NCI-H82 treated with DMSO at 0.1 percent for 48 hours (cell line): ENCODE data around the gene SLC5A6.
A peak's percentile ranks its signal among the peaks of the same experiment; 100 is the strongest.

ENCODE experiments used
- DNase-seq: peaks from one replicate; lab custom pipeline; 2025; ENCODE audit not compliant: unreplicated experiment; lab: John Stamatoyannopoulos, UW

SLC5A6 gene

GRCh38 chr2:27237341-27237945, 25.4 kb upstream of the SLC5A6 start:
- no peak for DNase-seq

- no peak for DNase-seq
Measured at GRCh38 chr2:27236626-27237025, 24.6 kb upstream of the SLC5A6 start.

- DNase-seq = no peak
Measured at GRCh38 chr2:27236136-27236535, 24.1 kb upstream of the SLC5A6 start.

- no peak for DNase-seq
Measured at GRCh38 chr2:27233341-27233740, 21.3 kb upstream of the SLC5A6 start.

GRCh38 chr2:27231921-27232320, 19.9 kb upstream of the SLC5A6 start:
- no peak for DNase-seq

GRCh38 chr2:27227501-27227900, 15.4 kb upstream of the SLC5A6 start:
- no peak for DNase-seq

GRCh38 chr2:27225526-27225925, 13.5 kb upstream of the SLC5A6 start:
- no peak for DNase-seq

- no peak for DNase-seq
Measured at GRCh38 chr2:27223416-27223815, 11.3 kb upstream of the SLC5A6 start.

- no peak for DNase-seq
Measured at GRCh38 chr2:27222407-27222806, 10.3 kb upstream of the SLC5A6 start.

- no peak for DNase-seq
Measured at GRCh38 chr2:27221166-27221565, 9.1 kb upstream of the SLC5A6 start.

GRCh38 chr2:27220091-27220490, 8.0 kb upstream of the SLC5A6 start:
- DNase-seq = no peak

GRCh38 chr2:27219091-27219490, 7.0 kb upstream of the SLC5A6 start:
- DNase-seq = no peak

GRCh38 chr2:27218614-27219013, 6.5 kb upstream of the SLC5A6 start:
- DNase-seq = no peak

GRCh38 chr2:27217173-27218121, 5.4 kb upstream of the SLC5A6 start, which contains the start of gene CAD:
CAD (plus strand) TSS chr2:27217369; CDS start chr2:27217552, 183 bp downstream.
- peak; percentile 53 for DNase-seq

GRCh38 chr2:27216416-27217137, 4.5 kb upstream of the SLC5A6 start:
- no peak for DNase-seq

- DNase-seq = no peak
Measured at GRCh38 chr2:27214941-27215340, 2.9 kb upstream of the SLC5A6 start.

GRCh38 chr2:27212626-27213471, 781 bp upstream of the SLC5A6 start:
- DNase-seq = no peak

- DNase-seq = peak; percentile 72
Measured at GRCh38 chr2:27211241-27211942, 676 bp downstream of the SLC5A6 start.

GRCh38 chr2:27209621-27210401, 2.3 kb downstream of the SLC5A6 start:
- DNase-seq = no peak
